ENCODE data around the gene FAHD1. TPM values are rescaled to one million over a fixed set of nuclear protein-coding genes. Genes with fewer than 3 reads are reported as not detected.

Gene FAHD1
- total and polyA plus RNA-seq, 4 donors, result 42.7 to 84.2 (median 61.4) TPM

DNA sequence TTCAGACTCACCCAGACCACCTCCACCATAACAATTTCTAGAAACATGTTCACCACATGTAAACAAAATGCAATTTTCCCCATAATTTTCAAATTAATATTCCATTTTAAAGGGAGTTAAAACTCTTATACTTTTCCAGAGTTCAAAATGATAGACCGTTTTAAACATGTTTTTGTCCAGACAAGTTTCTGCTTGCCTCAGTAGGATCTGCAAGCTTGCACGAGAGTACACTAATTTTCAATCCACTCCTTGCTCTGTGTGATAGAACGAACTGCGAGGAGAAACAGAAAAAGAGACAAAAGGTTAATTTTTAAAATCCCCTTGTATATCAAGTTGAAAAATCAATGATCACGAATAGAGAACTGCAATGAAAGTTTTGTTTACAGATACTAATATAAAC, 7.1 kb downstream of the FAHD1 start:
- H3K9ac ChIP-seq (ENCODE audit: low read depth in 1 of 2, low read length in 2 of 2), result no peak overlapping the region
- WGBS, result 46% methylated on average over 5 of the region's 5 CpGs
- peaks cover 0 to under 1% (median 0%) of the 10 kb centered on the region in 4 donors for H3K36me3 ChIP-seq (ENCODE audit: control insufficient read depth in 4 of 4, insufficient read depth in 3 of 4, low read depth in 1 of 4, low read length in 3 of 4)
- no peaks in the 10 kb centered on the region for H3K9me3 ChIP-seq (ENCODE audit: control insufficient read depth in 4 of 4, low read length in 3 of 4)
- H3K4me1 ChIP-seq (ENCODE audit: control insufficient read depth in 4 of 4, insufficient read depth in 4 of 4, low read length in 3 of 4), result peaks cover 7 to 45% (median 39%) of the 10 kb centered on the region in 4 donors
- H3K27ac ChIP-seq (ENCODE audit: low read depth in 1 of 2, low read length in 2 of 2), result no peak overlapping the region
- no peak for DNase-seq (ENCODE audit: low spot score)
- TF ChIP-seq EGR1 (IDR thresholded peaks at IDR 0.05; ENCODE audit: low read depth in 2 of 2) (no peak), HNF4A (conservative IDR thresholded peaks at IDR 0.05) (no peak), RAD21 (IDR thresholded peaks at IDR 0.05) (no peak), TAF1 (conservative IDR thresholded peaks at IDR 0.05) (no peak), JUND (IDR thresholded peaks at IDR 0.05) (no peak), HNF4G (IDR thresholded peaks at IDR 0.05) (no peak), GABPA (IDR thresholded peaks at IDR 0.05 in 1 of 2, conservative IDR thresholded peaks at IDR 0.05 in 1 of 2) (no peak), FOXA1 (IDR thresholded peaks at IDR 0.05) (no peak), SP1 (IDR thresholded peaks at IDR 0.05) (no peak), YY1 (IDR thresholded peaks at IDR 0.05) (no peak)
- TF ChIP-seq, protein P1, sequence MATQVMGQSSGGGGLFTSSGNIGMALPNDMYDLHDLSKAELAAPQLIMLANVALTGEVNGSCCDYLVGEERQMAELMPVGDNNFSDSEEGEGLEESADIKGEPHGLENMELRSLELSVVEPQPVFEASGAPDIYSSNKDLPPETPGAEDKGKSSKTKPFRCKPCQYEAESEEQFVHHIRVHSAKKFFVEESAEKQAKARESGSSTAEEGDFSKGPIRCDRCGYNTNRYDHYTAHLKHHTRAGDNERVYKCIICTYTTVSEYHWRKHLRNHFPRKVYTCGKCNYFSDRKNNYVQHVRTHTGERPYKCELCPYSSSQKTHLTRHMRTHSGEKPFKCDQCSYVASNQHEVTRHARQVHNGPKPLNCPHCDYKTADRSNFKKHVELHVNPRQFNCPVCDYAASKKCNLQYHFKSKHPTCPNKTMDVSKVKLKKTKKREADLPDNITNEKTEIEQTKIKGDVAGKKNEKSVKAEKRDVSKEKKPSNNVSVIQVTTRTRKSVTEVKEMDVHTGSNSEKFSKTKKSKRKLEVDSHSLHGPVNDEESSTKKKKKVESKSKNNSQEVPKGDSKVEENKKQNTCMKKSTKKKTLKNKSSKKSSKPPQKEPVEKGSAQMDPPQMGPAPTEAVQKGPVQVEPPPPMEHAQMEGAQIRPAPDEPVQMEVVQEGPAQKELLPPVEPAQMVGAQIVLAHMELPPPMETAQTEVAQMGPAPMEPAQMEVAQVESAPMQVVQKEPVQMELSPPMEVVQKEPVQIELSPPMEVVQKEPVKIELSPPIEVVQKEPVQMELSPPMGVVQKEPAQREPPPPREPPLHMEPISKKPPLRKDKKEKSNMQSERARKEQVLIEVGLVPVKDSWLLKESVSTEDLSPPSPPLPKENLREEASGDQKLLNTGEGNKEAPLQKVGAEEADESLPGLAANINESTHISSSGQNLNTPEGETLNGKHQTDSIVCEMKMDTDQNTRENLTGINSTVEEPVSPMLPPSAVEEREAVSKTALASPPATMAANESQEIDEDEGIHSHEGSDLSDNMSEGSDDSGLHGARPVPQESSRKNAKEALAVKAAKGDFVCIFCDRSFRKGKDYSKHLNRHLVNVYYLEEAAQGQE (IDR thresholded peaks at IDR 0.05), result no peak
- TF ChIP-seq, protein P2, sequence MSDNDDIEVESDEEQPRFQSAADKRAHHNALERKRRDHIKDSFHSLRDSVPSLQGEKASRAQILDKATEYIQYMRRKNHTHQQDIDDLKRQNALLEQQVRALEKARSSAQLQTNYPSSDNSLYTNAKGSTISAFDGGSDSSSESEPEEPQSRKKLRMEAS (IDR thresholded peaks at IDR 0.05), result no peak
- TF ChIP-seq, protein P3, sequence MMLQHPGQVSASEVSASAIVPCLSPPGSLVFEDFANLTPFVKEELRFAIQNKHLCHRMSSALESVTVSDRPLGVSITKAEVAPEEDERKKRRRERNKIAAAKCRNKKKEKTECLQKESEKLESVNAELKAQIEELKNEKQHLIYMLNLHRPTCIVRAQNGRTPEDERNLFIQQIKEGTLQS (IDR thresholded peaks at IDR 0.05), result no peak
- TF ChIP-seq, protein P4, sequence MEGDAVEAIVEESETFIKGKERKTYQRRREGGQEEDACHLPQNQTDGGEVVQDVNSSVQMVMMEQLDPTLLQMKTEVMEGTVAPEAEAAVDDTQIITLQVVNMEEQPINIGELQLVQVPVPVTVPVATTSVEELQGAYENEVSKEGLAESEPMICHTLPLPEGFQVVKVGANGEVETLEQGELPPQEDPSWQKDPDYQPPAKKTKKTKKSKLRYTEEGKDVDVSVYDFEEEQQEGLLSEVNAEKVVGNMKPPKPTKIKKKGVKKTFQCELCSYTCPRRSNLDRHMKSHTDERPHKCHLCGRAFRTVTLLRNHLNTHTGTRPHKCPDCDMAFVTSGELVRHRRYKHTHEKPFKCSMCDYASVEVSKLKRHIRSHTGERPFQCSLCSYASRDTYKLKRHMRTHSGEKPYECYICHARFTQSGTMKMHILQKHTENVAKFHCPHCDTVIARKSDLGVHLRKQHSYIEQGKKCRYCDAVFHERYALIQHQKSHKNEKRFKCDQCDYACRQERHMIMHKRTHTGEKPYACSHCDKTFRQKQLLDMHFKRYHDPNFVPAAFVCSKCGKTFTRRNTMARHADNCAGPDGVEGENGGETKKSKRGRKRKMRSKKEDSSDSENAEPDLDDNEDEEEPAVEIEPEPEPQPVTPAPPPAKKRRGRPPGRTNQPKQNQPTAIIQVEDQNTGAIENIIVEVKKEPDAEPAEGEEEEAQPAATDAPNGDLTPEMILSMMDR (IDR thresholded peaks at IDR 0.05; ENCODE audit: low read depth, low read length, missing input control), result no peak
- no peaks in the 10 kb centered on the region for H3K27me3 ChIP-seq (ENCODE audit: control insufficient read depth in 4 of 4, insufficient read depth in 4 of 4, low read length in 3 of 4)
- H3K4me3 ChIP-seq (ENCODE audit: low read depth in 1 of 3, low read length in 3 of 3), result no peak overlapping the region

DNA sequence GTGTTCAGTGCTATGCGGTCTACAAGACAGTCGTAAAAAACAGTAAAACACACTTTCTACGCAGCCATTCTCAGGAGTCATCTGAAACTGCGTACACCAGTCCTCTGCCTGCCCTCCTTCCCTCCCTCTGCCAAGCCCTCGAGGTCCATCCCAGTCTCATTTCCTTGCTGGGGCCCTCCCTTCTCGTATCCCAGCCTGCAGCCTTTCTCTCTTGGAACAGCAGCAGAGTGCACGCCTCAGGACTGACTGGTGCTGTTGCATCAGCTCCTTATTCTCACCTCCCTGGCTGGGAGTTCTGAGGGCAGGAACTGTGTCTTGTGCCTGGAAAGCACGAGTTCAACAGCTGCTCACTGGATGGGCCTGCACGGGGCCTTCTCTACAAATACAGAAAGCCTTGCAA, 12.5 kb downstream of the FAHD1 start:
- H3K27ac ChIP-seq (ENCODE audit: low read depth in 1 of 2, low read length in 2 of 2), result no peak overlapping the region
- H3K27me3 ChIP-seq (ENCODE audit: control insufficient read depth in 4 of 4, insufficient read depth in 4 of 4, low read length in 3 of 4), result no peaks in the 10 kb centered on the region
- TF ChIP-seq, protein P1 (IDR thresholded peaks at IDR 0.05), result no peak
- H3K9ac ChIP-seq (ENCODE audit: low read depth in 1 of 2, low read length in 2 of 2), result no peak overlapping the region
- no peaks in the 10 kb centered on the region for H3K9me3 ChIP-seq (ENCODE audit: control insufficient read depth in 4 of 4, low read length in 3 of 4)
- 85% methylated on average over 9 of the region's 9 CpGs for WGBS
- no peak overlapping the region for H3K4me3 ChIP-seq (ENCODE audit: low read depth in 1 of 3, low read length in 3 of 3)
- no peaks in the 10 kb centered on the region for H3K4me1 ChIP-seq (ENCODE audit: control insufficient read depth in 4 of 4, insufficient read depth in 4 of 4, low read length in 3 of 4)
- DNase-seq (ENCODE audit: low spot score), result no peak
- H3K36me3 ChIP-seq (ENCODE audit: control insufficient read depth in 4 of 4, insufficient read depth in 3 of 4, low read depth in 1 of 4, low read length in 3 of 4), result peaks cover 0 to 9% (median 1%) of the 10 kb centered on the region in 4 donors

Data from liver (tissue), 9 donors.